ENCODE measurements around the gene STARD3NL. TPM values are rescaled to one million over a fixed set of nuclear protein-coding genes. Genes with fewer than 3 reads are reported as not detected.

STARD3NL gene
- polyA plus RNA-seq, 1 donor from 2014 or later: 233 TPM

GRCh38 chr7:38147005-38147404, 31.0 kb upstream of the STARD3NL start:
- Histone ChIP-seq H3K9me3 (ENCODE audit: low read length) (no peaks in the 10 kb centered on the region), H3K4me2 (ENCODE audit: low read length) (no peak overlapping the region), H3K27me3 (ENCODE audit: insufficient read depth, low read depth, low read length) (no peaks in the 10 kb centered on the region), H3K9ac (ENCODE audit: low read length) (no peak overlapping the region), H2AFZ (ENCODE audit: low read depth, low read length) (no peak overlapping the region), H3F3A (ENCODE audit: insufficient read depth, low read length, poor library complexity, severe bottlenecking) (no peaks in the 10 kb centered on the region), H3K79me2 (replicated peaks; ENCODE audit: insufficient read depth, low read length) (no peaks in the 10 kb centered on the region), H3K27ac (ENCODE audit: low read length) (no peak overlapping the region), H3K9me2 (ENCODE audit: insufficient read depth, low read length) (no peaks in the 10 kb centered on the region), H4K20me1 (ENCODE audit: insufficient read depth) (no peaks in the 10 kb centered on the region), H3K36me3 (ENCODE audit: insufficient read depth, low read length) (no peaks in the 10 kb centered on the region), H3K4me3 (ENCODE audit: low read length) (no peak overlapping the region)
- TF ChIP-seq TAF1 (IDR thresholded peaks at IDR 0.05; ENCODE audit: low read depth) (no peak), RAD21 (conservative IDR thresholded peaks at IDR 0.05) (no peak), SMC3 (conservative IDR thresholded peaks at IDR 0.05; ENCODE audit: poor library complexity) (no peak), MXI1 (conservative IDR thresholded peaks at IDR 0.05; ENCODE audit: poor library complexity, severe bottlenecking) (no peak), CTCF (IDR thresholded peaks at IDR 0.05; ENCODE audit: poor library complexity, severe bottlenecking) (no peak), REST (IDR thresholded peaks at IDR 0.05; ENCODE audit: borderline replicate concordance) (no peak), POLR2AphosphoS5 (IDR thresholded peaks at IDR 0.05) (no peak), EP300 (conservative IDR thresholded peaks at IDR 0.05; ENCODE audit: poor library complexity, severe bottlenecking) (no peak), EZH2 (IDR thresholded peaks at IDR 0.05; ENCODE audit: borderline replicate concordance, insufficient read depth, low read length, poor library complexity, severe bottlenecking) (no peak)

- H3K4me3 ChIP-seq (ENCODE audit: low read length): no peak overlapping the region
- H3F3A ChIP-seq (ENCODE audit: insufficient read depth, low read length, poor library complexity, severe bottlenecking): no peaks in the 10 kb centered on the region
Measured at GRCh38 chr7:38151556-38151955, 26.5 kb upstream of the STARD3NL start.

More at GRCh38 chr7:38151556-38151955, 26.5 kb upstream of the STARD3NL start:
- TF ChIP-seq REST (IDR thresholded peaks at IDR 0.05; ENCODE audit: borderline replicate concordance): no peak
- no peak for TF ChIP-seq EP300 (conservative IDR thresholded peaks at IDR 0.05; ENCODE audit: poor library complexity, severe bottlenecking)
- no peak for TF ChIP-seq CTCF (IDR thresholded peaks at IDR 0.05; ENCODE audit: poor library complexity, severe bottlenecking)
- no peak for TF ChIP-seq MXI1 (conservative IDR thresholded peaks at IDR 0.05; ENCODE audit: poor library complexity, severe bottlenecking)
- TF ChIP-seq SMC3 (conservative IDR thresholded peaks at IDR 0.05; ENCODE audit: poor library complexity): no peak
- no peak for TF ChIP-seq EZH2 (IDR thresholded peaks at IDR 0.05; ENCODE audit: borderline replicate concordance, insufficient read depth, low read length, poor library complexity, severe bottlenecking)
- no peak for TF ChIP-seq POLR2AphosphoS5 (IDR thresholded peaks at IDR 0.05)
- TF ChIP-seq TAF1 (IDR thresholded peaks at IDR 0.05; ENCODE audit: low read depth): no peak
- no peak for TF ChIP-seq RAD21 (conservative IDR thresholded peaks at IDR 0.05)
- Histone ChIP-seq H3K27ac (ENCODE audit: low read length) (no peak overlapping the region), H3K79me2 (replicated peaks; ENCODE audit: insufficient read depth, low read length) (no peaks in the 10 kb centered on the region), H3K27me3 (ENCODE audit: insufficient read depth, low read depth, low read length) (no peaks in the 10 kb centered on the region), H4K20me1 (ENCODE audit: insufficient read depth) (no peaks in the 10 kb centered on the region), H2AFZ (ENCODE audit: low read depth, low read length) (no peak overlapping the region), H3K9me2 (ENCODE audit: insufficient read depth, low read length) (no peaks in the 10 kb centered on the region), H3K9ac (ENCODE audit: low read length) (no peak overlapping the region), H3K9me3 (ENCODE audit: low read length) (no peaks in the 10 kb centered on the region), H3K36me3 (ENCODE audit: insufficient read depth, low read length) (no peaks in the 10 kb centered on the region), H3K4me2 (ENCODE audit: low read length) (no peak overlapping the region)

Measured in neural cell (in vitro differentiated cells).